ENCODE results near the gene MLH3.
"Not testable (repeated sequence)": the region's sequence is repeated elsewhere in the genome, so short reads cannot be mapped to it uniquely, and the experiment has no call there.

The MLH3 gene

GRCh38 chr14:75023108-75023507 lies 28.2 kb downstream of the MLH3 start:
- DNase-seq, result no peak

- no peak for DNase-seq
Observed at GRCh38 chr14:75022655-75023054, 28.6 kb downstream of the MLH3 start.

- DNase-seq, result no peak
Observed at GRCh38 chr14:75018694-75019093, 32.6 kb downstream of the MLH3 start.

GRCh38 chr14:75016815-75017214 lies 34.5 kb downstream of the MLH3 start:
- DNase-seq, result no peak

GRCh38 chr14:75015496-75015895 lies 35.8 kb downstream of the MLH3 start:
- DNase-seq, result no peak

- DNase-seq, result no peak
Observed at GRCh38 chr14:75013290-75013689, 38.0 kb downstream of the MLH3 start.

GRCh38 chr14:75011356-75011994 lies 39.8 kb downstream of the MLH3 start:
- DNase-seq, result peak; percentile 35

GRCh38 chr14:75010472-75011093 lies 40.7 kb downstream of the MLH3 start:
- DNase-seq, result no peak

GRCh38 chr14:75009176-75009575 lies 42.1 kb downstream of the MLH3 start:
- DNase-seq, result no peak

- no peak for DNase-seq
Observed at GRCh38 chr14:75005357-75005756, 45.9 kb downstream of the MLH3 start.

- peak; percentile 12 for DNase-seq
Observed at GRCh38 chr14:75003250-75004027, 47.8 kb downstream of the MLH3 start.

- DNase-seq, result peak; percentile 99
Observed at GRCh38 chr14:75002392-75003249, 48.6 kb downstream of the MLH3 start, which contains the start of gene EIF2B2. Gene EIF2B2, plus strand, starts transcription at chr14:75002921. Its CDS starts 70 bp downstream, at chr14:75002991.

- no peak for DNase-seq
Observed at GRCh38 chr14:75001899-75002298, 49.4 kb downstream of the MLH3 start.

GRCh38 chr14:75001261-75001660 lies 50.0 kb downstream of the MLH3 start:
- no peak for DNase-seq

GRCh38 chr14:74995781-74996180 lies 55.5 kb downstream of the MLH3 start:
- not testable (repeated sequence) for DNase-seq

- not testable (repeated sequence) for DNase-seq
Observed at GRCh38 chr14:74994182-74994581, 57.1 kb downstream of the MLH3 start.

- no peak for DNase-seq
Observed at GRCh38 chr14:74988993-74989392, 62.3 kb downstream of the MLH3 start.

GRCh38 chr14:74988131-74988530 lies 63.1 kb downstream of the MLH3 start:
- no peak for DNase-seq

- DNase-seq, result no peak
Observed at GRCh38 chr14:74985806-74986205, 65.5 kb downstream of the MLH3 start.

- no peak for DNase-seq
Observed at GRCh38 chr14:74985028-74985310, 66.3 kb downstream of the MLH3 start.

- DNase-seq, result no peak
Observed at GRCh38 chr14:74984236-74985027, 66.8 kb downstream of the MLH3 start.

- DNase-seq, result no peak
Observed at GRCh38 chr14:74983343-74983742, 67.9 kb downstream of the MLH3 start.
